OCI-LY1 (cell line): ENCODE results near the gene ARID5B.

Source experiments
- CTCF ChIP-seq: fragments of 200-600 bp; sonication (generic), shearing (Covaris generic); IDR thresholded peaks from 2 replicates; pipeline ENCODE4 v1.5.1; 2017; ENCODE audit warnings: mild to moderate bottlenecking, antibody characterized with exemption, low read length, moderate library complexity, mixed read lengths
- EZH2 ChIP-seq: fragments of 200-600 bp; sonication (generic), shearing (Covaris generic); IDR thresholded peaks from 2 replicates; pipeline ENCODE4 v1.8.0; 2017; ENCODE audit warnings: borderline replicate concordance, mixed run types, mild to moderate bottlenecking, antibody characterized with exemption, low read length, moderate library complexity, mixed read lengths

- TF ChIP-seq EZH2 = no peak
- TF ChIP-seq CTCF = no peak
Measured at GRCh38 chr10:62072901-62073300, 171.4 kb downstream of the ARID5B start.
